Hematopoietic multipotent progenitor cell treated with erythropoietin and hydrocortisone succinate and interleukin-3 and kit ligand, for 15 days (in vitro differentiated cells): ENCODE data around the gene LYSMD3.
"Not testable (repeated sequence)": the region's sequence is repeated elsewhere in the genome, so short reads cannot be mapped to it uniquely, and the experiment has no call there.

ENCODE experiments used
- DNase-seq: peaks from one replicate; pipeline ENCODE4 v3.0.0-alpha.2; 2015; ENCODE audit warnings: low spot score

The LYSMD3 gene

DNA sequence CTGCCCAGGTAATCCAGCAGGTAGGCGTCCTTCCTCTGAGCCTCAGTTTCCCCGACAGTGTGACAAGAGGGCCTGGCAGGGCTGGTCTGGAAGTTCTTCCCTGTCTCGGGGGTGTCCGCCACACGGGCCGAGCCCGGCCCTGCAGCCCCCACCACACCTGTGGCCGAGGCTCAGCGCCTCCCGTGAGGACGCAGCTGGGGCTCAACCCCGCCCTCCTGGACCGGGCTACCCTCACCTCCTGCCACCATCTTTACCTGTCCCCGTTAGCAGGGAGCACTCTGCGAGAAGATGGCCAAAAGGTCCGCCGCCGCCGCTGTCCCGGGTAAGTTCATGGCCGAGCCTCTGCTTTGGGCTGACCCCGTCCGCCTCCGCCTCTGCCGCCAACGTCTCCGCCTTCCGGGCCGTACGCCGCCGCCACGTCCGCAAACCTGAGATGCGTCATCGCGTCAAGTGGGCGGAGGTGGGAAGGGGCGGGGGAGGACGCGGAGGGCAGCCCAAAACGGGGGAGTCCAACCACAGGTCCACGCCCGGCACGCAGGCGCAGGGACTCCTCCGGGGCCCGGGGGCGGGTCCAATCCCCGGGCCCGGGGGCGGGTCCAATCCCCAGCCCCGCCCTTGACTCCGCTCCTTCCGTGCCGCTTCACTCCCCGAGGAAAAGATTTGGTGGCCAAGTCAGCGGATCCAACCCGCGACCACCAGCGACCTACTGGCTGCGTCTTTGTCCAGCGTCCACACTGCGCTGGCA, at the start of gene LYSMD3:
TSS of gene LYSMD3 (minus strand) at position 391 of the 745 bp plus-strand sequence. CDS start 4,295 bp downstream, outside the sequence.
- DNase-seq: peak; percentile 99

DNA sequence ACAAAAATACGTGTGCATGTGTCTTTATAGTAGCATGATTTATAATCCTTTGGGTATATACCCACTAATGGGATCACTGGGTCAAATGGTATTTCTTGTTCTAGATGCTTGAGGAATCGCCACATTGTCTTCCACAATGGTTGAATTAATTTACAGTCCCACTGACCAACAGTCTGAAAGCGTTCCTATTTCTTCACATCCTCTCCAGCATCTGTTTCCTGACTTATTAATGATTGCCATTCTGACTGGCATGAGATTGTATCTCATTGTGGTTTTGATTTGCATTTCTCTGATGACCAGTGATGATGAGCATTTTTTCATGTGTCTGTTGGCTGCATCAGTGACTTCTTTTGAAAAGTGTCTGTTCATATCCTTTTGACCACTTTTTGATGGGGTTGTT, 47.2 kb upstream of the LYSMD3 start:
- not testable (repeated sequence) for DNase-seq

DNA sequence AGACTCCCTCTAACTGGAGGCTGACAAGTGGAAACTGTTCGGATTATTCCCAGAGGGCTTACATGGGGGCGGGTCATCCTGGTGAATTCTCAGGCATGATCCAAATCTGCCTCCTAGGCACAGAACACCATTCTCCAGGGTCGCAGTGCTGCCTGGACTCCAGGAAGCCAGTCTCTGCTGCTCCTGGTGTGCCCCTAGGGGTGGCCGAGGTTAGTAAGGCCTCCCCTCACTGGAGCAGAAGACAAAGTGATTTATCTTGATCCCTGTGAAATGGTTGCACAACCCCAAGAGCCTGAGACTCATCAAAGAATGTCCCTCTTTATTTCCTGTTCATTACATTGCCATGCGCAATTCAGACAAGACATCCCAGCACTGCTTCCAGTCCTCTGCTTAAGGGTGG, 46.3 kb upstream of the LYSMD3 start:
- no peak for DNase-seq

DNA sequence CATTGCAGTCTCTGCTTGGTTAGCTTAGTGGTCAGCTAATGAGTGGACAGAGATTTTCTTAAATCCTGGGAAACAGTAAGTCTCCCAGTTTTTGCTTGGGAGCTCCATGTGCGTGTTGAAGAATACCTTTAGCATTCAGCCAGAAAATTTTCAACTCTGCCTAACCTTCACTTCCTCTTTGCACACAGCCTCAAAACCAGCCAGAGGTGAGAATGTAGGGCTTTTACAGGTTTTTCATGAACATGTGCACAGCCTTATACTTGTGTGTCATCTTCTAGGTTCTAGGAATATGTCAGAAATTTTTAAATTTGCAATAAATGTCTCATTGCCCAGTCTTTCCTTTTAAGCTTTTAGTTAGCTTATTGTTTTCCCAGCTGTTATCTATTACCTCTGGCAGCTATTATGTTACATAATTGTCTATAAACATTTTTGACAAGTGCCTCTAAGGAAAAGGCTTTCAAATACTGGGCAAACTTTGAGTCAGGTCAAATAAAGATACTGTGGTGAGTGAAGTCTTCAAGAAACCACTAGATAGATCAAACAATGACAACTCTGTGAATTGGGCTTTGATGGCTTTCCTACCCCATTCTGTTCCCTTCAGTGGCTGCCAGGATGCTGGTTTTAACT, 41.9 kb upstream of the LYSMD3 start:
- no peak for DNase-seq

DNA sequence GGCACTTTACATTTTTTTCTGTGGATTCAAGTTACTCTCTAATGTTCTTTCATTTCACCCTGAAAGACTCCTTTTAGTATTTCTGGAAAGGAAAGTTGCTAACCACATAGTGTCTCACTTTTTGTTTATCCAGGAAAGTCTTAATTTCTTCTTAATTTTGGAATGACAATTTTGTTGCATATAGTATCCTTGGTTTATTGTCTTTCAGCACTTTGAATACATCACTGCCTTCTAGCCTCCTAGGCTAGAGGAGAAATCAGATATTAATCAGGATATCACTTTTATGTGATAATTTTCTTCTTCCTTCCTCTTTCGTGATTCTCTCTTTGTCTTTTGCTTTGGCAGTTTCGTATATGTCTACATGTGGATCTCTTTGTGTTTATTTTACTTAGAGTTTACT, 40.6 kb upstream of the LYSMD3 start:
- DNase-seq: no peak

DNA sequence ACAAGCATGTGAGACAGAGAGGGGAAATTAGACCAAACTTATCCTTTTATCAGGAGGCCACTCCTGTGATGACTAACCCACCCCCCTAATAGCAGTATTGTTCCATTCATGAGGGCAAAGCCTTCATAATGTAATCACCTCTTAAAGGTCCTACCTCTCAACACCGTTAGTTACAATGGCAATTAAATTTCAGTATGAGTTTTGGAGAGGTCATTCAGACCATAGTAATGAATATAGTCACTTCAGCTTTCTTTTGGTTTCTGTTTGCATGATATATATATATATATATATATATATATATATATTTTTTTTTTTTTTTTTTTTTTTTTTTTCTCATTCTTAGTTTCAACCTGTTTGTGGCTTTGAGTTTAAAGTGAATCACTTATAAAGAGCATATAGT, 39.7 kb upstream of the LYSMD3 start:
- DNase-seq: no peak

DNA sequence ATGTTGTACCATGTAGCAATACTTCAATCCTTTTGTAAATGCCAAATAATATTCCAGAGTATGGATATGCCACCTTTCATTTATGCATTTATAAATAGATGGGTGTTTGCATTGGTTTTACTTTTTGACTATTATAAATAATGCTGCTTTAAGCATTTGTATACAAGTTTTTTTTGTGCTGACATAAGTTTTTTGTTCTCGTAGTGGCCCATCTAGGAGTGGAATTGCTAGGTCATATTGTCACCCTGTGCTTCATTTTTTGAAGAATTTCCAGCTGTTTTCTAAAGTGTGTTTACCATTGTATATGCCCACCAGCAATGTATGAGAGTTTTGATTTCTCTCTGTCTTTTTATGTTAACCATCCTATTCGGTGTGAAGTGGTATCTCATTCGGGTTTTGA, 36.1 kb upstream of the LYSMD3 start:
- DNase-seq: no peak

DNA sequence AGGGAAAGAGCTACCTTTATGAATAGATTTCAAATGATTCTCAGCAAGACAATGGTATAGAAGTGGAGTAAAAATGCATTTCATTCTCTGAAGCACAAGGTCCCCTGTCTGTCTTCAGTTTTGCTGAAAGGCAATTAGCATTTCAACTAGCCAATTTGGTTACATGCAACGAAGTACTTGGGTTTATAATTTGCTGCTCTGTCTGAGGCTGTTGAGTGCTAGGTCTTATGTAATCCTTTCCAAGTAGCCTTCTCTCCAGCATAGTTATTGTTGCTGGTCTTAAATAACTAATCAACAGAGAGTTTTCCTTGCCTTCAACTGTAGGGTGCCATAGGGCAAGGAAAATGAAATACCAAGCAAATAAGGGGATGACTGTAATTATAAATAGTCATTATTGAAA, 33.7 kb upstream of the LYSMD3 start:
- no peak for DNase-seq

DNA sequence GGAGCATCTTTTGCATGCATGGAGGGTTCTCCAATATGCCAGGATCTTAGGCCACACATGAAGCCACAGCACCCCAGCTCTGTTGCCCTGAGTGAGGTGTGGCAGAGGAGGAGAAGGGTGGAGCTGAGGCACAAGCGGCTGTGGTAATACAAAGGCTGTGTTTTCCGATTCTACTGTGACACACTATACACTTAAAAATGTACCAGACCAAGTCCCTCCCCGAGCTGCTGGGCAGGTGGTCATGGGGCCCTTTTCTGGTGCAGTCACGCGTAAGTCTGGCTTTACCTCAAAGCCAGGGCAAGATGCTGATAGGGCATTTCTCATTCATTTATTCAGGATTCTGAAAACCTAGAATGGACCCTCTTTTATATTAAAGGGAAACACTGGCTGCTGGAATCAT, 33.0 kb upstream of the LYSMD3 start:
- DNase-seq: no peak

DNA sequence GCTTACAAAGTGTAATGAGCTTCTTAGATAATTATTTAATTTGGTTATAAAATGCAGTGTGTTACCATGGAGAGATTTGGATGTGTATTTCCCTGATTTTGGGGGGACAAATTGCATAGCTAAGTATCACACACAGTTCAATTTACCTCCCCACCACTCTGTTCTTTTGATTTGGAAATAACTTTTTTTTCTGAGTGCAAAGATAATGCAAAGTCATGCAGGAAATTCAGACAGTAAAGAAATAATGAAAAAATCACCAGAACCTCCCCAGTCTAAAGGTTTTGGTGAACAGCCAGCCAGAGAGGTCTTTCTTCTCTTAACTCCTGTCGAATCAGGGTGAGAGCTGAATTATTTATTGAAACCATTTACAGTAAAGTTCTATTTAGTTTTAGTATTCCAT, 32.4 kb upstream of the LYSMD3 start:
- DNase-seq: no peak

DNA sequence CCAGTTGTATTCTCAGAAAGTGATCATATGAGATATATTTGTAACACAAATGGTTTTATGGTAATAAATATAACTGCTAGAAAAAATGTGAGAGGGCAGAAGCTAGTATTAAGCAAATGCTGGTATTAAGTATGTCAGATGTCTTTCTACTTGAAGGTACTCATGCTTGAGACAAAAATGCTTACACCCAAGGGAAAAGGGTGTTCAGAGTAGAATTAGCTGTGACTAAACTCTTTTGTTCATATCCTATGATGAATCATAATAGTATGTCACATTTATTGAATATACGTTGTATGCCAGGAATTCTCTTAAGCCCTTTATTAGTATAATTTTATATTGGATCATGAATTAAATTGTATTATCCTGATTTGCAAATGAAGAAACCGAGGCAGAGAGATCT, 31.4 kb upstream of the LYSMD3 start:
- no peak for DNase-seq

DNA sequence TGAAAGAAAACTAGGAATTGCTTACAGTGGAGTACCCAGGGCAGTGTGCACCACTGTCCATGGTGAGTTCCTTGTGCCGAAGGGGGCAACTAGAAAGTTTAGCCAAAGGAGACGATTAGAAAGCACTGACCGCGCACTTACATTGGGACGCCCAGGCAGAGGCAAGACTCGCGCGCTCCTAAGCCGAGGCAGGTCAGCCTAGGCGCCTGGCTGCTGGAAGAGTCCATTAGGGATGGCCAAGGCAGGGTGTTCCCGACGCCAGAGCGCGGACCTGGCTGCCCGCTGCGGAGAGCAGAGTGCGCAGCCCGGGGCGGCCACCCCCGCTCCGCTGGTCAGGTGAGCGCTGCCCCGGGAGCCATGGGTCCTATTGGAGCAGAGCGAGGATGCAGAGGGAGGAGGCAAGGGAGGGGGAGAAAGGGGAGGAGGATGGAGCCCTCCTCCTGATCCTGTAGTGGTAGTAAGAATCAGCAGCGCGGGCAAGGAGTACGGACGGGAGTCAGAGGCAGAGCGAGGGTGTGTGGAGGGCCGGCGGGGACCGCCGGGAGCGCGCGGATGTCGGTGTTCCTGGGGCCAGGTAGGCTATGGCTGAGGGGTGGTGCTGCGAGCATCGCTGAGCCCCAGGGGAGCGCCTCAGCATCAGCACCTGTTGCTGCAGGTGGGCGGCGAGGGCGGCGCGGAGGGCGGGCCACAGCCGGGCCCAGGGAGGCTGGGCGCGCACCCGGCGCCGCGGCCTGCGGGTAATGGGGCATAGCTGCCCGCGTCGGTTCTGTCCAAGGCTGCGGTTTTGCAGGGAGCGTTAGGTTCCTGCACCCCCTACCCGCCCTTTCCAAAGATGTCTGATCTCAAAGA, 29.2 kb upstream of the LYSMD3 start, which contains the start of gene ADGRV1:
TSS of gene ADGRV1 (plus strand) at position 454 of the 849 bp plus-strand sequence. CDS start at position 553, 99 bp downstream.
- DNase-seq: no peak

DNA sequence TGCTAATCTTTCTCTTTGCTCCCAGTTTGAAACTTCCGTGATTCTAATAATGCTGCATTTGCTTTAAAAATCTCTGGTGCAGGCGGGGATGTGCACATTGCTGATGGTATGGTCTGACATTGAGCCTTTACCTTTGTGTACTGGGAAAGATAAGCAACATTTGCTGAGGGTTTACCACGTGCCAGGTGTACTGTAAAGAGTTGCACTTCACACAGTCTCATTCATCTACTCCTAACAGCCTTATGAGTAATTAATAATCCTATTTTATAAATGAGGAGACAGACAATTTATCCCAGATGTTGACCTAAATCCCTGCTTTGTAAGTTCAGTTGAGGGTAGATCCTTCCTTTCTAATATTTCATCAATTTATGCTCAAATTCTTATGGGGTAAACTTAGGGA, 28.5 kb upstream of the LYSMD3 start:
- no peak for DNase-seq

DNA sequence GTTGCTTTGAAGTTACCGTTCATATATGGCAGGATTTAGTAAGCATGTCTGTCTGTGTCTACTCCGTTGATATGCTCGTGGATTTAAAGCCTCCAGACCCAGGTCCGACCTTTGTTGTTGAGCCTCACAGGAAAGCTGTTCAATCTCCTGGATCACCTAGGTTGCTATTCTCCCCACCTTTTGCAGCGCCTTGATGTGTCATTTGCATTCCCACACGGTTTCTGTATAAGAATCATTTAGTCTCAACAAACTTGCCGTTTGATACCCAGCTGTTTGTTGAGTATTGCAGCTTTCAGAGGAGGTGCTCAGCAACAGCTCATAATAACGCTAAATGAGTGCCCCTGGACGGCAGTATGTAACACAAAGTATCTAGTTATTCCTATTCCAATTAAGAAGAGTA, 28.0 kb upstream of the LYSMD3 start:
- no peak for DNase-seq

DNA sequence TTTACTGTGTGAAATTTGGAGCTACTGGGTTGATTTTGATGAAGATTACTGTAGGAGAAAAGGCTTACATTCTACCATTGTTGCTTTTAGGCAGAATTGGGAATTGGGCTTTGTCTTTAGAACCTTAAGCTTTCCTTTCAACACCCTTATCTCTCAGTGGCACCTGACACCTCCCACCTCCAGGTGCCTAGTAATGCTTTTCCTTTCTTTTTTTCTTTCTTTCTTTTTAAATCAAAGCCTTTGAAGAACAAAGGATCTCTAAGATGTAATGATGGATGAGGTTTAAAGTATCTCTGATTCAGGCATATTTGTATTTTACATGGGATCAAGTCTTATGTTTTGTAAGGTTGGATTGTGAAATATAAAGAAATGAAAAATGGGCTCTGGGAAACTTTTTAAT, 26.3 kb upstream of the LYSMD3 start:
- no peak for DNase-seq

DNA sequence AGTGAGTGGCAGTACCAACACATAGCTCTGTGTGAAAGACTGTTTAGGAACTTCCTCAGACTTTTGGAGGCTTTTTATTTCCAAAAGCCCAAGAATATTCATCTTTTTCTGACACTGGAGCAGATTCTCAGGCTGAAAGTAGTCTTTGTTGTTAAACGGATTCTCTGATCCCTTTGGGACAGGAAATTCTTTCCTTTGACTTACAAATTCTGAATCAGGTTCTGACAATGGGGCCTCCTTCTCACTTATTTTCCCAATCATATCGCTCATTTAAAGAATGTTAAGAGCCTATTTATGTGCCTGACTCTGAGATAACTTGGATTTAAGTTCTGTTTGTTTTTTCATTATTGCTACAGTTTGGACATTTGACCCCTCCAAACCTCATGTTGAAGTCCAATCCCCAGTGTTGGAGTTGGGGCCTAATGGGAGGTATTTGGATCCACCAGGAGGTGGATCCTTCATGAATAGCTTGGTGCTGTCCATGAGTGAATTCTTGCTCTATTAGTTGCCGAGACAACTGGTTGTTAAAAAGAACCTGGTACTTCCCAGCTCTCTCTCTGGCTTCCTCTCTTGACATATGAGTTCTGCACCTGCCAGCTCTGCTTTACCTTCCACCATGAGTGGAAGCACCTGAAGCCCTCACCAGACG, 25.1 kb upstream of the LYSMD3 start:
- no peak for DNase-seq

DNA sequence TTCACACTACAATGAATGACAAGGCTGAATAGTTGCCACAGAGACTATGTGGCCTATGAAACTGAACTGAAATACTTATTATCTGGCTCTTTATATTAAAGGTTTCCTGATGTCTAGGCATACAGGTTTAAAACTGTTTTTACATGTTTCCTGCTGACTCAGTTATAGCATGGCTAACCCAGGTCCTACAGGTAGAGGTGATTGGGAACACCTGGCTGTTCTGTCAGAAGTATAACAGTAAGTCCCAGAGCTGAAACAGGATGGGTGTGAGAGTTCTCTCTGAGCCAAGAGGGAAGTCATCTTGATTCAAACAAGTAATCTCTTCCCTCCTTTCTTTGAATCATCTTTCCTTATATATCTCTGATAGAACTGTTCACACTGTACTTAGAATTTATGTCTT, 24.3 kb upstream of the LYSMD3 start:
- no peak for DNase-seq

DNA sequence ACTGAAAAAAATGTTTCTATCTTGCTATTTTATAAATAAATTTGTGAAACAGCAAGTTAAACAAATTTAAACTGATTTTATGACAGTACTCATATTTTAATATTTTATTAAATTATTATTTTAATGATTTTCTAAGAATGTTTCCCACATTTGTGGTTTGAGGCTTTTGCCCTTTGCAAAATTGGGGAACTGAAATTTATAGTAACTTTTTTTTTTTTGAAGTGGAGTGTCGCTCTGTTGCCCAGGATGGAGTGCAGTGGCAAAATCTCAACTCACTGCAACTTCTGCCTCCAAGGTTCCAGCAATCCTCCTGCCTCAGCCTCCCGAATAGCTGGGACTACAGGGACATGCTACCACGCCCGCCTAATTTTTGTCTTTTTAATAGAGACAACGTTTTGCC, 22.0 kb upstream of the LYSMD3 start:
- no peak for DNase-seq

DNA sequence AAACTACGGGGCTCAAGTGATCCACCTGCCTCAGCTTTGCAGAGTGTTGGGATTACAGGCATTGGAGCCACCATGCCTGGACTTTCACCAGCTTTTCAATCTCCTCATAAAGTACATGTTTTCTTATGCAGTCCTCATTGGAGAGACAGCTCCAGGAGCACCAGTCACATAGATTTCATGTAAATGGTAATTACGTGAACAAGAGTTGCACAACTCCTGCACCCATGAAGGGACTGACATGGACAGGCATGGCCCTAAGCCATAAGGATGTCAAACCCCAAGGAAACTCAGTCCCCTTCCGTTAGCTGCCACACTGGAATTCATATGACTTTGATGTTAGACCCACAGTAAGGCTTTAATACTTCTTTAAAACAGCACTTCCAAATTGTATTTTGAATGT, 21.6 kb upstream of the LYSMD3 start:
- no peak for DNase-seq

DNA sequence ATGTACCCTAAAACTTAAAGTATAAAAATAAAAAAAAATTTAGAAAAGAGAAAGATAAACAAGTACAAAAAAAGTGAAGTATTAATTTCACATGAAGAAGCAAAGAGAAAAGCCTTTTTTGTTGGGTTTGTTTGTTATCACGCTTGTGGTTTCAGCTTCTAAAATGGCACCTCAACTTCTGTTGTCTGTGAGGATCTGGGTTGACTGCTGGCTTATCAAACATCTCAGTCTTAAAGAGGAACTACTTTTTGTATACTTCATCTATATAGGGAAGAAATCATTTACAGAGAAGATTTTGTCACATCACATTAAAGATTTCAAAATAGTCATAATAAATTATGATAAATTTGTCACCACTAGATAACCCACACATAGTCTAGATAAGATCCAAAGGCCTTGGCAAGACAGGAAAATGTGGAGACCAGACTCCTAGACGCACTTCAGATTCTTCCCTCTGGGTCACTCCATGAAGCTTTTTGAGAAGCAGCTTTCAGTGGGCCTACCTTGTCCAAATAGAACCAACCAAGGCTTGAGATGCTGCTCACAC, 20.4 kb upstream of the LYSMD3 start:
- DNase-seq: no peak

DNA sequence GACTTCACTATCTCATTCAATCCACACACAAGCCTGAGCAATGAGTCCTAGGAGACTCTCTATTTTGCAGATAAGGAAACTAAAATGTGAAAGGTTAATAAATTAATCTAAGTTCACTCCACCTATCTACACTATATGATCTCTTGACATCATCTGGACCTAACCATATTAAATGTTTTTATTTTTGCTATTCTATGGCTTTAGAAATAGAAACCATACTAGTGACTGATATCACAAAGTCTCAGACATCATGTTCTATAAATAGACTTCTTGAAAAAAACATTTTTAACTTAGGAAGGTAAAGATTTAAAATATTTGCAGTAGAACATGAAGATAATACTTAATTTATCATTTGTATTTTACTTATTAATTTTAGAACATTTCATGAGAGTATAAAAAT, 19.8 kb upstream of the LYSMD3 start:
- no peak for DNase-seq

DNA sequence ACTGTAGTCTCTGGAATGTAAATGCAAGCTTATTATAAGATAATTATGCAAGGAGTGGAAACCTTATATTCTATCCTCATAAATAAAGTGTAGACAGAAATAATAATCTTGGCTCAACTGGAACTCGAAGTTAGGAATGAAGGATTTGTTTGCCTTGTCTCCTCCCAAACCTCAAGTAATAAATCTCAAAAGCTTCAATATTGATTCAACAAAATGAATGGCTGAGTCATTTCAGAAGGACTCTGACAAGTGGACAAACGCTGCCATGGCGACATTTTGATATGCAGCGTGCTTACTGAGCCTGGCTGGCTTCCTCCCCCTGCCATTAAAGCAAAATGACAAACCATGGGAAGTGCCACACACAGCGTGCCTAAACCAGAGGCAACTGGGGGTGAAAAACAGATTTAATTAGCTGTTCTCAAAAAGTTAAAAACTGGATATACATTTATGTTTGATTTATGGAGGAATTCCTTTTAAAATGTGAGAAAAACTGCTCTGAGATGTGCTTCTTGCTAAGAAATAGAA, 18.7 kb upstream of the LYSMD3 start:
- no peak for DNase-seq
